HG02981 (cell line): Measurements from ENCODE around the gene NDUFB4.
"Not testable (repeated sequence)": the region's sequence is repeated elsewhere in the genome, so short reads cannot be mapped to it uniquely, and the experiment has no call there.

Experiments used
- ATAC-seq: cut with Tn5 transposase; IDR thresholded peaks from one replicate; pipeline ENCODE4 v1.9.1; 2021; ENCODE audit warnings: mild to moderate bottlenecking, moderate library complexity; ENCODE audit not compliant: unreplicated experiment

NDUFB4 gene

GRCh38 chr3:120569222-120570057 is 26.7 kb upstream of the NDUFB4 start:
- no peak for ATAC-seq

DNA sequence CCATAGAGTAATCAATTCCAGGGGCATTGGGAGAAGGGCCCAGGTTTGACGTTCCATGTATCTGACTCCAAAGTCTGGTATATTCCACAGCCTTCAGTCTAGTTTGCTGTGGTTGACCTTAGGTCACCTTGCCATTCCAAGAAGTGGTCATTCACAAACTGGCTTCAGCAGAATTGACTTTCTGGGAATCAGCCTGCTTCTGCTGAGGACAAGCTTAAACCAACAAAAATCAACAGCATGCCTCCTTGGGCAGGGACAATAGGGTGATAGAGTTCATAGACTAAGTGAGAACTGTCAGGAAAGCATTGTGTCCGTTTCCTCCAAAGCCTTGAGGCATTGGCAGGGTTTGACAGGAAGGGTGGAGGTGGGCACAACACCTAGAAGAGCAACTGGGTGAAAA is 24.1 kb upstream of the NDUFB4 start:
- ATAC-seq, result no peak

DNA sequence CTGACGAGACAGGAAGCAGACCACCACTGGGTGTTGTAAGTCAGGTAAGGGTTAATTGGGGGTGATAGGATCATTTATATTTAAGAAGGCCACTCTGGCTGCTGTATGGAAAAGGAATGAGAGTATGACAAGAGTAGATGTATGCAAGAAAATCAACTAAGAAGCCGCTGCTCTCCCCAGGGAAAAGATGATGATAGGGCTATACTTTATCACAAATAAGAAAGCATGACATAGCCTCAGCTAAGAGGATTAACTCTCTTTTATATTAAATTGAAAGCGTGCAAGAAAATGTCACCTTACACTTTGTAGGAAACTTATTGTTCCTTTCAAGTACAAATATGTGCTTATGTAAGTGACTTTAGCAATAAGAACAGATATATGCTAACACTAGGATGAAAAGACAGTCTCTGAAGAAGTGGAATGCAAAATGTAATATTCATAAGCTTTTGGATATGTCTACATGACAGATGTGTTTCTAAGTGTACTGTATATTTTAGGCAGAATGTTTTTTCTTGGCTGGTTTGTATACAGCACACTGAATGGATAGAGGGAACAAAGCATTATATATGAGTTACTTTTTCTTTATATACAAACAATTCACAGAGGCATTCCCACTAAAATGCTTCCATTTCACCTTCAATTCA is 8.7 kb upstream of the NDUFB4 start:
- no peak for ATAC-seq

- no peak for ATAC-seq
Observed at GRCh38 chr3:120595788-120596115, 384 bp upstream of the NDUFB4 start.

GRCh38 chr3:120596853-120597223 is 702 bp downstream of the NDUFB4 start:
- no peak for ATAC-seq

GRCh38 chr3:120597445-120598049 is 1.4 kb downstream of the NDUFB4 start:
- ATAC-seq, result peak; percentile 40

DNA sequence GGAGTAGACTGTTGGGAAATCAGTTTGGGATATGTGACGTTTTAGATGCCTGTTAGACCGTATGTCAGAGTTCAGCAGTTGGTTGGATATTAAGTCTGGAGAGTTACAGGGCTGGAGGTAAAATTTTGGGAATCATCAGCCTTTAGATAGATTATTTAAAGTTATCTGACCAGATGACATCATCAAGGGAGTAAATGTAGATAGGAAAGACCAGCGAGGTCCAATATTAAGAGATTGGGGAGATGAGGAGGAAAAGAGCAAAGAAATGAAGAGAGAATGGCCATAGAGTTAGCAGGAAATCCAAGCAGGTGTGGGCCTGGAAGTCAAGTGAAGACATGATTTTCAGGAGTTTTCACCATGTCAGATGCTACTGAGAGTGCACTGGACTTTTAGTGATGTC is 3.1 kb downstream of the NDUFB4 start:
- ATAC-seq, result no peak

DNA sequence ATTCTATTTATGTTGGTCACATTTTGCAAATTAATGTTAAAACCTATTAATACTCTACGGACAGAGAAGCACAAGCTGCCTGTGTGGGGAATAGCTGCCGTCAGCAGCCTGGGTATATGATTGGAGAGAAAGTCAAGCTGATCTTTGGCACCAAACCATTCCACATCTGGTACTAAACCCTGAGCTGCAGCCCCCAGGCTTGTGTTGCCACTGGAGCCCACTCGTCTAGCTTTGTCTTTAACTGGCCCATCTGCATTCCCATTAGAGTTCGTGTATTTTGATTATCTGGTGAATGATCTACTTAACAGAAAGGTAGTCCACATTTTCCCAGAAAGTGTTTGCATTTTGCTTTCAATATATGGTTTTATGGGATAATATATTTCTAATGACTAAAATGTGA is 5.4 kb downstream of the NDUFB4 start:
- no peak for ATAC-seq

- ATAC-seq, result no peak
Observed at GRCh38 chr3:120602682-120603081, 6.5 kb downstream of the NDUFB4 start.

DNA sequence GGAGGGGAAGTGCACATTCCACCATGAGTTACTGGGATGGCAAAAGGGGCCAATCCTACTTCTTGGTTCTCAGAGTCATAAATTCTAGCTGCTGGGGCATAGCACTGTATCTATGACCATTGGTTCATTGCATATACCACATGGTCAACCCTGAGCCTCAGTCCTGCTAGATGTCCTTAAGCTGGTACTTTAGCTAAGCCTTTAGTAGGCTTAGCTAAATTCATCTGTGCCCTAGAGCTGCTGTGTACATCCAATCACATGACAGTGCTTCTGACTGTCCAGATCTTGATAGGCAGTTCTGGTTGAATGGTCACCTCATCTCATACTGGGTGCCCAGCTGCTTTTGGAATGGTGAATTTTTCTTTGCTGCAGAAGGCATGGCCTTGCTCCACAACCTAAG is 8.2 kb downstream of the NDUFB4 start:
- no peak for ATAC-seq

DNA sequence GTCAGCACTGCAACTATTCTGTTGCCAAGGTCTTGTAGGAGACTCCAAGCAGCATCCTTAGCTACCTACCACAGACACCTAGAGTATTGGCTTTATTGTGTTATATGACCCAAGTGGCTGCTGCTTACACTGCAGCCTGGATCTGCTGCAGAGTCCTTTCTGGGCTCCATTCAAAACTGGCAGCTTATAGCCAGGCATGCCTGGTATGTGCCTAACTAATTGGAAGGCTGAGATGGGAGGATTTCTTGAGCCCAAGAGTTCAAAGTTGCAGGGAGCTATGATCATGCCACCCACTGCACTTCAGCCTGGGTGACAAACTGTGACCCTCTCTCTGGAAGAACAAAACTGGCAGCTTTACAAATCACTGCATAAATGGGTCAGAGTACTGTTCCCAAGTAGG is 8.6 kb downstream of the NDUFB4 start:
- ATAC-seq, result no peak

- no peak for ATAC-seq
Observed at GRCh38 chr3:120608506-120608905, 12.4 kb downstream of the NDUFB4 start.

GRCh38 chr3:120614765-120615164 is 18.6 kb downstream of the NDUFB4 start:
- ATAC-seq, result no peak

DNA sequence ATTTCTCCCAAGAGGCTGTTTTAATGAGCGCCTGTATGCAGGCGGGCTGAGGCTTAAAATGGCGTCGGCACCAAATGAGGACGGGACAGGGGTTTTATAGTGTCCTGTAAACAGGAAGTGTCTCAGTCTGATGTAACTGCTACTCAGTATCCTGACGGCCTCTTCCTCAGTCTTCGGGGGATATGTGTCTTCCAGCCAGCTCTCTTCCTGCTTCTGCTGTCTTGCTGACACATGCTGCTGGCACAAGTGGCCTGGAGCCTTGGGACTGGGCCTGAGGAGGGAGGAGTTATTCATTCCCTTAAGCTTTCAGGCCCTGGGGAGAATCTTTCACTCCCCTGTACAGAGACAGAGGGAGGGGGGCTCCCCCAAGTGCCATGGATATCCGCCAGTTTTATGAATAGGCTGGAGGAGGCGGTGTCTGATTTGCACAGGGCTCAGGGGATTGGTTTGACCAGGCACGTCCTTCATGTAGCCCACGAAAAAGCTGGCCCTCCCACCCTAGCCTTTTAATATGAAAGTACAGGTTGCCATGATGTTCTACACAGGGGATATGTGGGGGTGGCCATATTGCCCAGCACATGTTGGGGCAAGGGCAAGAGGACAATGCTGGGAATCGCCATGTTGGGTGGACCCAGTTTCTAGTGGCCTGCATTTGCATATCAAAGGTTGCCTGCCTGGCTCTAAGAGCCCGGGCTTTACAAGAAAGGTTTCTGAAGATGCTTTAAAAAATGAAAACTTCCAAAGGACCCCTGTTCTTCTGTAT is 19.9 kb downstream of the NDUFB4 start:
- no peak for ATAC-seq

- not testable (repeated sequence) for ATAC-seq
Observed at GRCh38 chr3:120616745-120617144, 20.6 kb downstream of the NDUFB4 start.

GRCh38 chr3:120622457-120622856 is 26.3 kb downstream of the NDUFB4 start:
- no peak for ATAC-seq

GRCh38 chr3:120622870-120623726 is 27.0 kb downstream of the NDUFB4 start:
- no peak for ATAC-seq

DNA sequence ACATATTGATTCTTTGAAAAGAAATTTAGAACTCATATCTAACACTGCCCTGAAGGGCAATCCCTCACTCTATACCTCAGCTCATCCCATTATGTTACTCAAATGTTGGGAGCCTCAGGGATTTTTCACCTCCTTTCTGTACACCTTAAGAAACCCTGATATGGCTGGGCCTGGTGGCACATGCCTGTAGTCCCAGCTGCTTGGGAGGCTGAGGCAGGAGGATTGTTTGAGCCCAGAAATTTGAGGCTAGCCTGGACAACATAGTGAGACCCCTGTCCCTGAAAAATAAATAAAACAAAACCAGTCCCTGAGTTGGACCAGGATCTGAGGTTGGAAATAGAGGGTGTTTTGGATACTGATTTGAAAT is 27.6 kb downstream of the NDUFB4 start:
- no peak for ATAC-seq

DNA sequence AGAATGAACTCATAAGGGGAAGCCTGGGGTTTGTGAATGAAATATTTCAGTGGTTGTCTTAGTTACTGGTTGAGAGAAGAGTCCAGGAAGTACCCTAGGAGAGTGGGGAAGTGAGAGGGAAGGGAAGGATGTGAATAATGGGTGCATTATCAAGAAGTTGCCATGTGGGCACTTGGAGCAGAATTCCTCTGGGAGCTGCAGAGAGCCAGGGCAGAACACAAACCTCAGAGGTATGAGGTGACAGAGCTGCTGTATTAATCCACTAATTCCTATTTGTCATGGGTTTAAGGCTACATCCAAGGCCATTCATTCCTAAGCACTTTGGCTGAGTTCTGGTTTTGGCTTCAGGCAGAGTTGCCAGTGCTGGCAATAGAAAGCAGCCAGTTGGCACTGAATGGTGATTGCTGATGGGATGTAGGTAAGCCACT is 29.0 kb downstream of the NDUFB4 start:
- ATAC-seq, result no peak

DNA sequence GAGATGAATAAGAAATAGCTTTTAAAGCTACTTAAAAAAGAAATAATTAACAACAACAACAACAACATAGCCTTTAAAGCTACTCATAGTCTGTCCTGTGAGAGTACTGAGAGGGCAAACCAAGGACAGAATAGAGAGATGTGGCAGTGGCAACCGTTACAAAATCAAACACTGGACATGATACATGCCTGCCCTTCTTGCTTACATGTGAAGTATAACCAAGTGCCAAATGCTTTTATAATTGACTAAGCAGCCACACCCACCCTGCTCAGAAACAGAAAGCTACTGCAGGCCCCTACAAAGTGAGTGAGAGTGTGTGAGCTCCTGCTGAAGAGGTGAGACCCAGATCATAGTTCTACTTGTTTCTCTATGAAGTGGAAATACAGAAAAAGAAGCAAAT is 38.4 kb downstream of the NDUFB4 start:
- ATAC-seq, result no peak
